ENCODE results near the gene CPO. TPM values are rescaled to one million over a fixed set of nuclear protein-coding genes. Genes with fewer than 3 reads are reported as not detected.
"Not testable (repeated sequence)": the region's sequence is repeated elsewhere in the genome, so short reads cannot be mapped to it uniquely, and the experiment has no call there.

CPO gene, protein sequence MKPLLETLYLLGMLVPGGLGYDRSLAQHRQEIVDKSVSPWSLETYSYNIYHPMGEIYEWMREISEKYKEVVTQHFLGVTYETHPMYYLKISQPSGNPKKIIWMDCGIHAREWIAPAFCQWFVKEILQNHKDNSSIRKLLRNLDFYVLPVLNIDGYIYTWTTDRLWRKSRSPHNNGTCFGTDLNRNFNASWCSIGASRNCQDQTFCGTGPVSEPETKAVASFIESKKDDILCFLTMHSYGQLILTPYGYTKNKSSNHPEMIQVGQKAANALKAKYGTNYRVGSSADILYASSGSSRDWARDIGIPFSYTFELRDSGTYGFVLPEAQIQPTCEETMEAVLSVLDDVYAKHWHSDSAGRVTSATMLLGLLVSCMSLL
- 0.38 TPM for polyA plus RNA-seq (ENCODE audit: insufficient read length)

GRCh38 chr2:206939340-206939739 is at the start of gene CPO:
TSS of gene CPO (plus strand) at chr2:206939518. CDS start at chr2:206939600, 82 bp downstream.
- DNase-seq (ENCODE audit: low read depth) = no peak

DNA sequence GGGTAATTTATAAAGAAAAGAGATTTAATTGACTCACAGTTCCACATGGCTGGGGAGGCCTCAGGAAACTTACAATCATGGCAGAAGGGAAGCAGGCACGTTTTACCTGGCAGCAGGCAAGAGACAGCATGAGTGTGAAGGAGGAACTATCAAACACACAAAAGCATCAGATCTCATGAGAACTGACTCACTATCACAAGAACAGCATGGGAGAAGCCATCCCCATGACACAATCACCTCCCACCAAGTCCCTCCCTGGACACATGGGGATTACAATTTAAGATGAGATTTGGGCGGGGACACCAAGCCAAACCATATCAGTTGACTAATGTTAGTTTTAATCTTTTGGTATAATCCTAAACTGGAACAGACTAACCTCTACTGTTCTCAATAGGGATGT is 49.1 kb upstream of the CPO start:
- no peak for DNase-seq (ENCODE audit: low read depth)

DNA sequence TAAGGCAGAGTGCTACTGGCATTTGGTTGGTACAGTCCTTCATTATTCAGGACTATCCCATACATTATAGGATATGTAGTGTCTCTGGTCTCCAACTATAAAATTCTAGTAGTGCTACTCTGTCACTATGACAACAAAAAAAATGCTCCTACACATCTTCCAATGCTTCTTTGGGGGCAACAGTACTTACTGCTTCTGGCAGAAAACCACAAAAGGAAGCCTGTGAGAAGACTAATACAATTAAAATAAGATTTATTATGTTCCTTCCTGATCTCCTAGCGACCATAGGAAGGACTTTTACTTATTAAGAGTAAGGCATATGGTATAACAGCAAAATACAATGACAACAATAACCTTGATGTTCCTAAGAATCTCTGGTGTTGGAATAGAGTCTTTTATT is 48.4 kb upstream of the CPO start:
- DNase-seq (ENCODE audit: low read depth) = no peak

- DNase-seq (ENCODE audit: low read depth) = no peak
These were observed 24.2 kb upstream of the CPO start for GRCh38 chr2:206915121-206915520.

- no peak for DNase-seq (ENCODE audit: low read depth)
These were observed 21.1 kb upstream of the CPO start for GRCh38 chr2:206918263-206918662.

GRCh38 chr2:206920310-206920709 is 19.0 kb upstream of the CPO start:
- no peak for DNase-seq (ENCODE audit: low read depth)

- DNase-seq (ENCODE audit: low read depth) = no peak
These were observed 18.4 kb upstream of the CPO start for GRCh38 chr2:206920951-206921350.

- no peak for DNase-seq (ENCODE audit: low read depth)
These were observed 17.8 kb upstream of the CPO start for GRCh38 chr2:206921529-206921928.

- no peak for DNase-seq (ENCODE audit: low read depth)
These were observed 3.1 kb upstream of the CPO start for GRCh38 chr2:206935991-206936842.

- no peak for DNase-seq (ENCODE audit: low read depth)
These were observed 2.5 kb upstream of the CPO start for GRCh38 chr2:206936843-206937230.

DNA sequence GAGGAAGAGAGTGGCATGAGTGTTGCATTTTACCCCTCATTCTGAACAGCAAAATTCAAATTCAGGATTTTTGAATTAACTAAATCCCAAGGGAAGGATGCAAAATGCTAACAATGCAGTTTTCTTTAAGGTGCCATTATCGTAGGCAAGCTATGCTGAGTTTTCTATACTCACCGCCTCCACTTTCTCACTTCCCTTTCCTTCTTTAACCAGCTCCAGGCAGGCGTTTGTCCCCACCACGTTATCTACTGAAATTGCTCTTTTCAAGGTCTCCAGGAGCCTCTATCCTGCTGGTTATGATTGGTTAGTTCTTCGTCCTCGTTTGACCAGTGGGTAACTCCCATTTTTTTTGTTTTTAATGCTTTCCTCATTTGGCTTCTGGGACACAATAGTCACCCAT is 1.8 kb upstream of the CPO start:
- no peak for DNase-seq (ENCODE audit: low read depth)

DNA sequence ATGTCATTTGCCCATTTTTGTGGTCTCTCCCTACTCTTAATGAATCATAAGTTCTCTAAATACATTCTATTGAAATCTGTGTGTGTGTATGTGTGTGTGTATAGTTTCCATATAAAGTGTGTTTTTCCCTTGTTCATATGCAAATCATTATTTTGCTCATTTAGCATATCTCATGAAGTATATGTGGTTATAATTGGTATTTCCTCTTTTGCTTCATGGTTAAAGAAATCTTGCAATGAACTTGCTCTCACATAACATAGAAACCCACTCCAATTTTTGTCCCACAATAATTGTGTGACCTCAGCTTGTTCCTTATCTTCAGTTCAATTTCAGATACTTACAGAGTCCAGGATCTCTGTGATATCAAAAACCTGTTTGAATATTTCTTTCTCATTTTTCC is 1.2 kb downstream of the CPO start:
- DNase-seq (ENCODE audit: low read depth) = no peak

DNA sequence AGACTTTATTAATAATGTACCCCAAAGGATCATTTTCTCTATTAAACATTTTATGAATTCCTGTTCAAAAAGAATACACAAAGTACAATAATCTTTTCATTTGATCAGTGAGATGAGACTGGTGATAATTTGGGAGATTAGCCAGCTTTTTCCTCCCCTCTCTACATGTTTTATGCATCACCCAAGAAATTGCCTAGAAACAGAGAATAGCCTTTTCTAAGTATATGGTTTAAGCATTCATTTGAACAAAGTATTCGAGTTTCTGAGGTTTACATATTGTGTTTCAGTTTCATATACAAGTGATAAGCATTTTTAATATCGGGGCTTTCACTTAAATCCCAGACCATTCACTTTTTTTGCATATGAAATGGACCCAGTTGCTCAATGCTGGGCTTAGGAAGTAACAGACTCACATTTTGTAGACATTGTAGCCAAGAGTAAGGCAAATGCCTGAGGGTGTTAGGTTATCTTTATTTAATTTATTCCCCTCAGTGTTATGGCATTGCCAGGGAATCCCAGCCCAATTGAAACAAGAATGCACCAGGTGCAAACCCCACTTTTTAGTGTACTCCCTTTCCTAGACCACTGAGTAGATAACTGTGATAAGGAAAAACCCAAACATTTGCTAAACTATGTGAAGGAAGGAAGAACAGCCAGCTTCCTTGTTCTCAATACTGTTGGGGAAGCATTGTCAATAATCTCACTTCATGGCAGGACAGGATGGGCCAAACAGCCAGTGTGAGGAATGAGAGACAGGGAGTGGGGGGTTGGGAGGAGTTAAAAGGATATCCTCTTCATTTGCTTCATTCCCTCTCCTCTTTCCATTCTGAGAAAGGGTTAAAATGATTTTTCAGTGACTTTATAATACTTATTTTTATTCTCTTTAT is 3.5 kb downstream of the CPO start:
- no peak for DNase-seq (ENCODE audit: low read depth)

DNA sequence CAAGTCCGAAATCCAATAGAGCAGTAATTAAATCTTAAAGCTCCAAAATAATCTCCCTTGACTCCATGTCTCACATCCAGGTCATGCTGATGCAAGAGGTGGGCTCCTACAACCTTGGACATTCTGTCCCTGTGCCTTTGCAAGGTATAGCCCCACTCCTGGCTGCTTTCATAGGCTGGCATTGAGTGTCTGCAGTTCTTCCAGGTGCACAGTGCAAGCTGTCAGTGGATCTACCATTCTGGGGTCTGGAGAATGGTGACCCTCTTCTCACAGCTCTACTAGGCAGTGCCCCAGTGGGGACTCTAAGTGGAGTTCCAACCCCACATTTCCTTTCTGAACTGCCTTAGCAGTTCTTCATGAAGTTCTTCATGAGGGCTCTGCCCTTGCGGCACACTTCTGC is 14.1 kb downstream of the CPO start:
- DNase-seq (ENCODE audit: low read depth) = not testable (repeated sequence)

GRCh38 chr2:206955253-206955652 is 15.9 kb downstream of the CPO start:
- DNase-seq (ENCODE audit: low read depth) = no peak

GRCh38 chr2:206958261-206958660 is 18.9 kb downstream of the CPO start:
- no peak for DNase-seq (ENCODE audit: low read depth)

DNA sequence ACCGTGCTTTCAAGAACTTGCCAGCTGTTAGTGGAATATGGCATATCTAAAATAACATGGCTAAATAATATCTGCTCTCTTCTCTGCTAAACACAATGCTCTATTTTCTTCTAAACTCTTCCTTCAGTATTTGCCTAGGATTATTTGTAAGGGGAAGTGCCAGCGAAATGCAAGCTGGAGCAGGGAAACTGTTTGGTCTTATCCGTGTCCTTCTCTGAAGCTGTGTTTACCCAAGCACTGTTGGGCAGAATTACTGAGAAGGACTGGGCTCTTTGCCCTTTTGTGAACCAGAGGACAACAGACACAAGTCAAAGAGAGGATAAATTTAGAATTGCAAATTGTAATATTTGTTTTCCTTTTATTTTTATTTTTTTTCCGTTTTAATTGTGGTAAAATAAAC is 23.6 kb downstream of the CPO start:
- DNase-seq (ENCODE audit: low read depth) = no peak

GRCh38 chr2:206968134-206969086 is 29.1 kb downstream of the CPO start:
- DNase-seq (ENCODE audit: low read depth) = no peak

GRCh38 chr2:206969192-206969591 is 29.9 kb downstream of the CPO start:
- DNase-seq (ENCODE audit: low read depth) = no peak

DNA sequence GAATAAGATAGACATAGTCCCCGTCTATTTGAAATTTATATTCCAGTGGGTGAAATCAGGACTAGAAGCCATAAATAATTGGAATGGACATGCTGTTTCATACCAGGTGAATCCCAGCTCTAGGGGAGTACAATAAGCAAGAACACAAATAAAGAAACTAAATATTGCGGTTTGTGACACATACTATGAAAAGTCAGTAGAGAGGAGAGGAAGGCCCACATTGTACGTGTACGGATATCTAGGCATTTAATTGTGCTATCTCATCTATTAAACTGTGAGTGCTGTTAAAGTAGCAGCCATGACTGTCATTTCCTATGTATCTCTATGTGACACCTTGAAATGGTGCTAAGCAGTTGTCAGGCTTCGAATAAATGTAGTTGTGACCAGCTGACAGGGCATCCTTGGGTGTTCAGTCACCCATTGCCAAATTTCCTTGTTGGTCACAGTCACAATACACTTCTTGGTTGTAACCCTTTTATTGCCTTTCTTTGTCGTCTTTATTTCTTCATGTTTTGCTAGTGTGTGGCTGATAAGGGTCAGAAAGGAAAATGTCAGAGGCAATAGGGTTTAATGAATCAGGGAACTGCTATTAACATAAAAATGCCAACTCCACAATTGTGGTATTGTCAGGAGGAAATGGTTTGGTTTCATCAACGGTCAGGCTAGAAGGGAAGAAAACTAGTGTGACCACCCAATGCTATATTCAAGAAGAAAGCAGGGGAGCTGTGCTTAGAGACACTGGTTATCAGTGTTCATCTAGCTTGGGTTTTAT is 31.5 kb downstream of the CPO start:
- no peak for DNase-seq (ENCODE audit: low read depth)
